ENCODE results near the gene AOPEP.

The AOPEP gene

GRCh38 chr9:94896512-94896911 lies 170.0 kb downstream of the AOPEP start:
- DNase-seq (ENCODE audit: low read depth): no peak

- DNase-seq (ENCODE audit: low read depth): no peak
Measured at GRCh38 chr9:94899464-94900221, 173.1 kb downstream of the AOPEP start.

- DNase-seq (ENCODE audit: low read depth): no peak
Measured at GRCh38 chr9:94900222-94901018, 173.9 kb downstream of the AOPEP start.

- DNase-seq (ENCODE audit: low read depth): no peak
Measured at GRCh38 chr9:94901019-94901363, 174.5 kb downstream of the AOPEP start.

- no peak for DNase-seq (ENCODE audit: low read depth)
Measured at GRCh38 chr9:94903961-94904421, 177.5 kb downstream of the AOPEP start.

GRCh38 chr9:94904806-94905205 lies 178.3 kb downstream of the AOPEP start:
- DNase-seq (ENCODE audit: low read depth): no peak

DNA sequence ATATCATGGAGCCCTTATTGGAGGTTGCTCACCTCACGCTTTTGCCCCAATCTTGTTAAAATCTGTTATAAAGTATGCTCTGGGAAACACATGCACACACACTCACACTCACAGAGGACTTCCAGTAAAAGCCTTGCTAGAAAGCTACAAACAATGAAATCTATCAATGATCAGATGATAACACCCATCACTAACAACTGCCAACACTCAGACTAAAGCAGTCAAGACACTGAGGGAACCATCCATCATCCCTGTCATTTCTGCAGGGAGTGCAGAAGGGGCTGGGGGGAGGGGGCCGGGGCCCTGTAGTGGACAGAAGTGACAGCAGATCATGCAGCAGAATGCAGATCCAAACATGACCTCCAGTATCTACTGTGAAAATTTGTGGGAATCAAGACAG lies 179.1 kb downstream of the AOPEP start:
- DNase-seq (ENCODE audit: low read depth): no peak

GRCh38 chr9:94906181-94906580 lies 179.7 kb downstream of the AOPEP start:
- no peak for DNase-seq (ENCODE audit: low read depth)

GRCh38 chr9:94906713-94907112 lies 180.2 kb downstream of the AOPEP start:
- DNase-seq (ENCODE audit: low read depth): no peak

DNA sequence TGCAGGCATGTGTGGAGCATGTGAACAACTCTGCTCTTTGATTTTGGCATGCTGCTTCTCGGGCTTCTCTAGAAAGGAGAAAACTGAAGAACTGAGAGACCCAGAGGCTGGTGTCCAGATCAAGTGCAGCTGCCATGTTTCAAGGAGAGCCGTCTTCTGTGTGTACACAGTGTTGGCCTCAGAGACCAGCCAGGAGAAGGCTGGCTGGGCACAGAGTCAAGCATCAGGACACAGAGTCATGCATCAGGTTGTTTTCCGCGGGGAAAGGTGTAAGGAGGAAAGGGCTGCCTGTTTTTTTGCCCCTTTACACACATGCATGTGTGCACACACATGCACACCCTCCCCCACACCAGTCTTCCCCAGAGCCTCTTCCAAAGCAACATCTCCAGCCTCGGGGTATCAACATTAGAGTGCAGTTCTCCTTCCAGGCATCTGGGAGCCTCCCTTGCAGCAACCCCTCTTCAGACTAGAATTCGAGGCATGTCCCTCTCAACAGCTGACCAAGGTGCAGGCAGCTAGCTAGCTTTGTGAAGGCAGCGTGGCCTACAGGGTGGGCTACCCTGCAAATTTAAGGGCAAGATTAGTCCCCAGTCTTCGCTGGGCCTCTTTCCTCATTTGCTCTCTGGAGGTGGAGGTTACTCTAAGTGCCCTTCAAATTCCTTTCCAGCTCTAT lies 180.9 kb downstream of the AOPEP start:
- no peak for DNase-seq (ENCODE audit: low read depth)

GRCh38 chr9:94908011-94908563 lies 181.6 kb downstream of the AOPEP start:
- no peak for DNase-seq (ENCODE audit: low read depth)

DNA sequence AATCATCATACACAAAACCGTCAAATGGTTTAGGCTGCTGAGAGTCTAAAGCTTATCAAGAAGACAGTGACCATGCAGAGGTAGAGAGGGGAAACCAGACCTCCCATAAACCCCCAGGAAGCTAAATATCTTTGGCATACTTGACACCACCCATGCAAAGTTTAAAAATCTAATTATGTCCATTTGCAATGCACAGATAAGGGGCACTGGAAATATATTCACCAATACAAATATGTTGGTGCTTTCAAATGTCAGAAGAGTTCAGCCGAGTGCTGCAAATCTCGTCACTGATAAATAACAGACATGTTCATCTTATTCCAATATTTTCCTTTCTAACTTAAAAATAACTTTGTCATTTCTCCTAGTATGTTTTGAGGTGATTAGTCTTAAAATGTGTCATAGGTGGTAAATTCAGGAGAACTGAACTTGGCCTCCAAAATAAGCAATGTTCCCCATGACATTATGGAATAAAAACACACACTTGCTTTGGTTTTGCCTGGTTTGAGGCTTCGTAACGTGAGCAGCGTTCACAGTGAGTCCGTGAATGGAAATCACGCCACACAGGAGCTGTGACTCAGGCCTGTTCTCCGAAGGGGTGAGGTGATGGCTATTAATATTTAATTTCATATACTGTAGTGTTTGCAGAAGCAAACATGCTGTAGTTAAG lies 182.2 kb downstream of the AOPEP start:
- DNase-seq (ENCODE audit: low read depth): no peak

DNA sequence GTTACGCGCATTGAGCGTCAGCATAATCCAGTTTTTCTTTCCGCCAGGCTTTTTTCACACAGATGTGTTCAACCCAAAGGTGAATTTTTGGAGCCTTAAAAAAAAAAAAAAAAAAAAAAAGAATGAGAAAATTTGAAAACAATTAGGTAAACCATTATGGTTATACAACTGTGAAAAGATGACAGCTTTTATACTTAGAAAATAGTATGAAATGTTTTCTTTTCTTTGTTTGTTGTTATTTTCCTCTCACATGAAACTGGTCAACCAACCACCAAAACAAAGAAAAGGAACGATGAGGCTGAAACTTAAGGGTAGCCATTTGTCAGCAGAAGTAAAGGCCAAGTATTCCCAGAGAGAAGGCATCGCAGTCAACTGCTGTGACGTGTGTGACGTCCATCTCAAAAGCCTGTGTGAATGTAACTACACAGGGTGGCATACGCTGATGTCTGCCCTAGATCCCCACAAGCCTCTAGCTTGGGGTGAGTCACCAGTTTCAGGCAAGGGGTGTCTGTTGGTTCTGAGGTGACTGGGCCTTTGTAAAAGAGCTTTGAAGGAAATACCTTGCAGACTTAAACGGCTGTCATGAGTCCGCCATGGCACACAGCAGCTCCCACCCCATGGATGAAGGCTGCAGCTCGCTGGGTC lies 182.9 kb downstream of the AOPEP start:
- peak; percentile 11 for DNase-seq (ENCODE audit: low read depth)

DNA sequence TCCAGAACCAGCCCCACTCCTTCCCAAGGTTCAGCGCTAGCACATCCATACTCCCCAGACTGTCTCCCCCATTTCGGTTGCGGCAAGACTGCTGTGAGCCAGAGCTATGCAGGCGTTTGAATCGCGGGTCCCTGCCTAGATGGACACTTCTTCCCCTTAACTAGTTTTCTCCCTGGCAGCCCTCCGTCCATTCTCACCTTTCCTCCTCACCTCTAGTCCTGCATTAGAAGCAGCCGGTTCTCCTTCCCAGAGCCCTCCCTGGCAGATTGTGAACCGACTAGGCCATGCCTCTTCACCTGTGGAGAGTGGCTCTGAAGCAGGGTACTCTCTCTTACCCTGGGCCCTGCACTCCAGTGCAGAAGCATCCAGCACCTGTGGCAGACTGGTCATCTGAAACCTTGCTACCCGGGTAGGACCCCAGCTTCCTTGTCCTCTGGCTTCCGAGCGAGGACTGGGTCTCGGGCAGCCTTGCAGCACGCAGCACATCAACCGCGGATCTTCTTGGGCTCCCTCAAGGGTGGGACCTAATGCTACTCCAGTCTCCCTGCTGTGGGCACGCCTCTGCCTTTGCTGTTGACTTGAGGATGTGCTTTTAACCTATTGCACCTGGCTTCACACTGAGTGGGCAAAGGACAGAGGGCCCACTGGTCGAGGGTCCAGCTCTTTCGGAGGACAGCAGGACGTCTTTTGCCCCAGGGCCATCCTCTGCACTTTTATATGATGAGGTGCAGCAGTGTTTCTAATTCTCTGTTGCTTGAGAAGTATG lies 183.6 kb downstream of the AOPEP start:
- no peak for DNase-seq (ENCODE audit: low read depth)

DNA sequence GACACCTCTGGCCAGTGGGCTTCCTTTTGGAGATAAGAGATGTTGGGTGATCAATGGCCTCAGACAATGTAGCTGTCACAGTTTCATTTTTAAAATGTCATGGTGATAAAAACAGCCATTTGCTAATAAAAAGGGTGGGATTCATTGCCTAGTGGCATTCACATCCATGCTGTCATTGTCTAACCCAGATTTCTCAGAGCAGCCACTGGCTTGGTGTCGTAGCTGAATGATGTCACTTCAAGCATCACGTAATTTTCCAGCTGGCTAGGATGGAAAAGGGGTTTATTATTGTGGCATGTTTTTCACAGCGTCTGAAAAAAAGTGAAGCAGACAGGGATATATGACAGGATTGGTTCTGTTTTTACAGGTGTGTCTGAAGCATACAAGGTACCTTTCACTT lies 184.7 kb downstream of the AOPEP start:
- DNase-seq (ENCODE audit: low read depth): no peak

DNA sequence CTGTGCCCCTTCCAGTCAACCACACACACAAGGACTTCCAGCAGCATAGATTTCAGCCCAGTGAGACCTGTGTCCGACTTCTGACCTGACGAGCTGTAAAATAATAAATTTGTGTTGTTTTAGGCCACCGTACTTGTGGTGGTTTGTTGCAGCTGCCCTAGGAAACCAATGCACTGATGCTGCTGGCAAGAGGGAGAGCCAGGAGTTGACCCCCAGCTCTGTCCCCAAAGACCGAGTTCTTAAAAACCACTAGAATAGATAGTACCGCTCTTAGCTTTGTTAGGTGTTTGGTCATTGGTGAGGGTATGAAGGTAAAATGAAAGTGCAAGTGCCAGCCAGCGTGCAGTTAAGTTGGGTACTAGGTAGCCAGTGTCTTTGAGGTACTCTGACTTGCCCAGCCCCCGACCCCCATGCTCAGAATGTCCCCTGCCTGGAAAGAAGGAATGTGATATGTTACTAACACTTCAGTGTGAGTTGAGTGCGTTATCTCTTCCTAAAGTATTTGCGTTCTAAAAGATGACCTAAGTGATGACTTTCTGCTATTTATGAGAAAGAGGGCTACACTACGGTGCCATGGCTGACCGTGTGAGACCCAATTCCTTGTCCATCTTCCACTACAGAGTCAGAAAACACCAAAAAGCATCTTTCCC lies 185.6 kb downstream of the AOPEP start:
- no peak for DNase-seq (ENCODE audit: low read depth)

DNA sequence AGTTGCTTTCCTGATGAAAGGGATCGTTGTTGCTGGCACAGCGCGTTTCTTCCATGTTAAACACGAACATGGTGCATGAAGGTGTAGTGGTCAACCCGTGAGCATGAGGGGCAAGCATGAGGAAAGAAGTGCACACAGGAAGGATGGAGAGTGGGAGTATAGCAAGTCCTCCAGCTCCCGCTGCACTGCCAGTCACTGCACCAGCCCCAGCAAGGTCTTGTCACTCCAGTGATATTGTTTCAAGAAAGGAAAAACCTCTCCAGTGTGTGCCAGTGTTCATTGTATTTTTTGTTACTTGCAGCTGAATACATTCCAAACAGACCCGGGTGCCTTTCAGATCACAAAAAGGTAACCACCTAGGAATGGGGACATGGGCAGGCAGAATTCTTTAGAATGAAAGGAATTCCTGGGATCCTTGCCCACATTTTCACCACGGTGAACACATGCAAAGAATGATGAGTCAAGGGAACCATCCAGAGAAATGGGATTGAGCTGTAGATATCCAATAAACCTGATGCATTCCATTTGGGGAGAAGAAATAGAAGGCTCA lies 186.3 kb downstream of the AOPEP start:
- no peak for DNase-seq (ENCODE audit: low read depth)

GRCh38 chr9:94913550-94913949 lies 187.1 kb downstream of the AOPEP start:
- DNase-seq (ENCODE audit: low read depth): no peak

DNA sequence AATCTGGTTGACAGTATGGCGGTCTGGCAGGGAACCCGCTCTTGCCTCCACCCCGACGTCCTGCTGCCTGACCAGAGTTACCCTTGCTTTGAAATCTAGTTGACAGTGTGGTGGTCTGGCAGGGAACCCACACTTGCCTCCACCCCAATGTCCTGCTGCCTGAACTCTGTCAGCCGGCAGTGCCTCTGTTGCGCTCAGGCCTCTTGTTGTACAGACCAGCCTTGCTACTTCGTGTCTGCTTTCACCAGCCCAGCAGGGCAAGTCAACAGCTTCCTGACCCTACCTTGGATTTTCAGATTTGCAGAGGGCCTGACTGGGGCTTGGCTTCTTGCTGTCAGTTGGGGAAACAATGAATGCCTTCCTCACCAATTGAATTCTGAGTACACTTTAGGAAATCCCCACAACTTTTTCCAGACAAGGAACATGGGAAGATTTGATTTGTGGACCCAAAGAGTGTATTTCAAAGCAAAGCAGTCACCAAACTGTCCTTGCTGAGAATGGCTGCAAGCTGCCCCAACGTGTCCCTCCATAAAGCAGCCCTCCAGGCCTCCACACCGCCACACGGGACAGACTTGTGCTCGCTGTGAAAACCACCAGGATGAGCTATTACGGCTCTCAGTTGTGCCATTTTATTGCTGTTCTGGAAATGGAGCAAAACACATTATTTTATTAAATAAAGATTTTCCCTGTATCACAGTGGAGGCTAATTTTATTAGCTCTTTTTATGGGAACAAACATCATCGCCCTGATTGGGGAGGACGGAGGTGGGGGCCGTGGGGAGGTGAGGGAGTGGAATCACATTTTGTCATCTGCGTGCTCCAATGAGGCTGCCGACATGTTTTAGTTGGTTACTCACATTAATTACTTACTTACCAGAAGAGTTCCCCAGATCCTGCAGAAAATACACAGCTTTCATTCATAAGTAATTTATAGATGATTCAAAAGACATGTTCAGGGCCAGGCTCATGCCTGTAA lies 189.3 kb downstream of the AOPEP start:
- DNase-seq (ENCODE audit: low read depth): no peak

Data from activated T-cell treated with anti-CD3 and anti-CD28 coated beads for 24 hours (primary cell).